ENCODE data around the gene MTF2.

MTF2 gene

GRCh38 chr1:93087532-93087931 is 8.4 kb downstream of the MTF2 start:
- no peak for DNase-seq

- no peak for DNase-seq
These were observed 14.4 kb downstream of the MTF2 start for GRCh38 chr1:93093332-93094006.

GRCh38 chr1:93095804-93096585 is 16.9 kb downstream of the MTF2 start:
- no peak for DNase-seq

- no peak for DNase-seq
These were observed 23.1 kb downstream of the MTF2 start for GRCh38 chr1:93102142-93102541.

- DNase-seq: no peak
These were observed 27.1 kb downstream of the MTF2 start for GRCh38 chr1:93106226-93106625.

GRCh38 chr1:93107395-93107794 is 28.3 kb downstream of the MTF2 start:
- no peak for DNase-seq

GRCh38 chr1:93108335-93108734 is 29.3 kb downstream of the MTF2 start:
- no peak for DNase-seq

DNA sequence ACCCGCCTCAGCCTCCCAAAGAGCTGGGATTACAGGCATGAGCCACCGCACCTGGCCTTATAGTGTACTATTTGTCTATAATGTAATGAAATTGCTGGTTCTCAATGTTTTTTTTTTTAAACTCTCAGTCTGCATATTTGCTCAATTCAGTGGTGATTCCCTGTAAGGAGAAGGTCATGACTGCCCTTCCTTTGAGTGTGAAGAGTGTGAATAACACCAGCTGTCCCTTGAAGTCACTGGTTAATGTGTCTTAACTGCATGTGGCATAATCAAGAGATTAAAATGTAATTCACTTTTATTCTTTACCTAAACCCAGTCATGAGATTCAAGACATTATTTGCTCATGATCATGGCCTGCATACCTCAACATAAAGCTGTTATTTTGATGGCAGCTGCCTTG is 30.5 kb downstream of the MTF2 start:
- DNase-seq: no peak

DNA sequence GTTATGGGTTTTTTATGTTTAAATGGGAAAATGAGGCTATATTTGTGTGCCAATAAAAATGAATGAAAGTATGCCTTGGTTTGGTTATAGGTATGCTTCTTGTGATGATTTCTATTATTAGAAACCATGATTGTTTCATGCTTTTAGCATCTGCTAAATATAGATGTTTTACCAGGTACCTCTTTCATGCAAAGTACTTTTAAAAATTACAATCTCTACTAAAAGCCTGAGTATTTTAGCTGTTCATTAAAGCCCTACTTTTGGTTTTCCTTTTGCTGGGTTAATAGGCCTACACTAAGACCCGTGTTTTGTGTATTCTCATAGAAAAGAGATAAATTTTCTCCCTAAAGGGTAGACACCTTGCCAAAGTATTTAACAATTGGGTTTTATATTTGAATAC is 32.0 kb downstream of the MTF2 start:
- DNase-seq: no peak

GRCh38 chr1:93111561-93111960 is 32.5 kb downstream of the MTF2 start:
- no peak for DNase-seq

- DNase-seq: no peak
These were observed 34.0 kb downstream of the MTF2 start for GRCh38 chr1:93113127-93113526.

DNA sequence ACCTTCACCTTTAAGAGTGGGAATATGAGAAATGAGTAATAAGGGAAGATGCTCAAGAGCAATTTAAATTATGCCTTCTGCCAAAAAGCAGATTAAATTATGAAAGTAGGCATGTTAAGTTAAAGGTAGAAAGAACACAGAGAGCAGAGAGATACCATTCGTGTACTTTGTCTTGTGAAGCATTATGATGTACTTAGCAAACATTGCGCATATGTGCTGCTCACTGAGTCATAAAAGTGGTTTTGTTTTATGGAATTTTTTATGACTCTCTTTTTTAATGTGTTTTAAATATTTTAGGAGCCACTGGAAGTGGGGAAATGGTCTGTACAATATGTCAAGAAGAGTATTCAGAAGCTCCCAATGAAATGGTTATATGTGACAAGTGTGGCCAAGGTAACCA is 35.3 kb downstream of the MTF2 start:
- peak; percentile 75 for DNase-seq

DNA sequence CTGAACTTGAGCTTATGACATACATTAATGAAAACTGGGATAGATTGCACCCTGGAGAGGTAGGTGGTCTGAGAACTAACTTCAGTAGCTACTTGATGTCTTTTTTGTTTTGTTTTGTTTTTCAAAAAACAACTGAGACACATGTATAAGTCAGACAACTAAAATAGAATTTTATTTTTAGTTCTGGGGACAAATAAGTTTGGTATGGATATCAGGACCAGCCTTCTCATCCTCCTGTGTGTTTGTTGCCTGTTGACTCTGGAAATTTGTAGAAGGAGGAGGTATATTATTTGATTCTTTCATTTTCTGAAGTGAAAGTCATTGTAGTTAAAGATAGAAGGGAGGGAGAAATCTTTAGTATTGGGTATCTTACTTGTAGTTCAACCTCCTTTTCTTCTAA is 41.5 kb downstream of the MTF2 start:
- no peak for DNase-seq

DNA sequence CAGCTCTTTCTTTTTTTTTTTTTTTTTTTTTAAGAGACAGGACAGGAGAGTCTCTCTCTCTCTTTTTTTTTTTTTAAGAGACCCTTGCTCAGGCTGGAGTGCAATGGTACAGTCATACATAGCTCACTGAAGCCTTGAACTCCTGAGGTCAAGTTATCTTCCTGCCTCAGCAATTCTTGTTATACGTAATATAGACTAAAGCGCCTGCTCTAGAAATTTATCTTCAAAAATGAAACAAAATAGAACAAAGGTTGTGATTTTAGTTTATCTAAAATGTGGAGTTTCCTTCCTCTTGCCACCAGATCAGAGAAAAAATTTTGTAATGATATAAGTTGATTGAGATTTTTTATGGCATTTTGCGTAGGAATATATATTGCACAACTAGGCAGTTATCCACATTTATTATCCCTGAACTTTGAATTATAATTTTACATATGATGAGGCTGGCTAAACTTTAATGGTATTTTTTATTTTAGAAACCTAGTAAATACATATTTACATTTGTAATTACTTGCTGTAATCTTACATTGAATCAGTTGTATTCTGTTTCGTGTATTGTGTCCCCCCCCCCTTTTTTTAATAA is 44.2 kb downstream of the MTF2 start:
- DNase-seq: no peak

DNA sequence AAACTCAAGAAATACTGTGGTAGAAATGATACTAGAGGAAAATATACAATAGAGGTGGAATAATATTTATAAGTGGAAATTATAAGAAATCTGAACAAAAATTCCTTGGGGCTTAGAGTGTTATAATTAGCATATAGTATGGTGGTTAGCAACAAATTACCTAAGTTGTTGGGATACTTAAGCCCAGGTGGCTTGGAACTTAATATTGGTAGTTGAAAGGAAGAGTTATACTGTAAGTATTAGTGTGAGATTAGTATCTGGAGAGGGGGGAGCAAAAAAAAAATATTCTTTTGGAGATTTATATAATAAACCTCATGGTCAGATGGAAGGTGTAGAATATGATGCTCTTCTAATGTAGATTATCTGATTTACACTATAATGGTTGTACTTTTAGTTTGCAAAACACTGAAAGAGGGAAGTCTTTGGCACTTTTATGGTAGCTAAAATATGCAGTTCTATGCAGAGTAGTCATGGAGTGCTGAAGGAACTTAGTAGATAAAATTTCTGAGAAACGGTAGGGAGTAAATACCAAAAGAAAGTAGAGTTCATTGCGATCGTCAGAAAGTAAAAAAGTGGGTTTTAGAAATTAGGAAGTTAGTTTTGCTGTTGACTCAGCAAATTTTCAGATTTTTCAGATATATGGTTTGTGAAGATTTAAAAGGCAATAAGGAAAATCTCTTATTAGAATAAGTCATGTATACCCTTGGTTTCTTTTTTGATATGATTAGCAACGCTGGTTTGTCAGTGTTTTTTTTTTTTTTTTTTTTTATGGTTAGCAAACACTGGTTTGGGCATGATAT is 45.7 kb downstream of the MTF2 start:
- DNase-seq: no peak

GRCh38 chr1:93129507-93130099 is 50.5 kb downstream of the MTF2 start:
- no peak for DNase-seq

DNA sequence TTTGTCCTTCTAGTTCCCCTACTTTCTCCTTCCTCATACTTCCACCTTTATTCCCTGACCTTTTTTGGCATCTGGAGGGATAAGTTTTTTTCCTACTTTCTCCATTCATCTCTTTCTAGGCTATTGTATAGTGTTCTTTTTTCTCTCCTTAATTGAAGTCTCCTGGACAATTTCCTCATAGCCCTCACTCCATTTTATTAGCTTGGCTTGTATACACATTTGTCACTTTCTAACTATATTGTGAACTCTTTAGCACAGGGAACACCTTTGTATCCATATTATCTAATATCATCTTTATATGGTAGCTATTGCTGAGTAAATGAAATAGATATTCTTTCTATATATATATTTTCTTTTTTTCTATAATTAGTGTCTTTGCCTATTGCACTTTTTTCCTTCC is 53.6 kb downstream of the MTF2 start:
- DNase-seq: no peak

GRCh38 chr1:93136445-93136844 is 57.4 kb downstream of the MTF2 start:
- no peak for DNase-seq

GRCh38 chr1:93137604-93138292 is 58.7 kb downstream of the MTF2 start:
- DNase-seq: no peak

GRCh38 chr1:93140106-93140505 is 61.0 kb downstream of the MTF2 start:
- peak; percentile 38 for DNase-seq

DNA sequence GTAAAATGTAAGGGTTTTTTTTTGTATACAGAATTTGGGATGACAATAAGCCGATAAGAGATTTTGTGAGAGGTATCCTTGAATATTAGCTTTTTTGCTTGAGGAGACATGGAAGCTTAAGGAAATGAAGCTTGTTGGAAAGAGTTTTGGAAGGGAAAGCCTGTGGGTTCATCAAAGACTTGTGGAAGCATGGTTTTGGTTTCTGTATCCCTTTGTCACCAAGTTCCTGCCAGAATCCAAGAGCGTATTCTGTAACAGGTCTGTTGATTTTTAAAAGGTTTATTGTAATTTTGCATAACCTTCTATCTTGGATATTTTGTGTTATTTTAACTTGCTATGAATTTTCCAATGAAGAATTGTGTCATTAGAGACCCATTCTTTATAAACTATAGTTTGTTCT is 63.1 kb downstream of the MTF2 start:
- no peak for DNase-seq

- DNase-seq: no peak
These were observed 64.1 kb downstream of the MTF2 start for GRCh38 chr1:93143136-93143535.
